Loucy (cell line): ENCODE data around the gene ARL3.
"Not testable (repeated sequence)": the region's sequence is repeated elsewhere in the genome, so short reads cannot be mapped to it uniquely, and the experiment has no call there.

Experiments used
- H2AFZ ChIP-seq: fragments of 200-600 bp; sonication (generic); 2 replicates; pipeline ENCODE4 v1.6.0; 2016; ENCODE audit warnings: antibody characterized with exemption, mild to moderate bottlenecking, low read length, moderate library complexity
- H3F3A ChIP-seq: fragments of 200-600 bp; 2 replicates; pipeline ENCODE4 v1.6.0; 2016; ENCODE audit warnings: antibody characterized with exemption, low read depth, mild to moderate bottlenecking
- H3K27me3 ChIP-seq: fragments of 200-600 bp; sonication (generic); 2 replicates; pipeline ENCODE4 v1.6.1; 2014; ENCODE audit warnings: low read length, mild to moderate bottlenecking; ENCODE audit not compliant: insufficient read depth, poor library complexity, severe bottlenecking
- H3K36me3 ChIP-seq: fragments of 200-600 bp; sonication (generic); 2 replicates; pipeline ENCODE4 v1.6.1; 2016; ENCODE audit warnings: low read length; ENCODE audit not compliant: insufficient read depth
- H3K4me1 ChIP-seq: fragments of 200-600 bp; sonication (generic); 2 replicates; pipeline ENCODE4 v1.5.1; 2014; ENCODE audit warnings: low read length, mild to moderate bottlenecking; ENCODE audit not compliant: insufficient read depth, poor library complexity, severe bottlenecking
- H3K4me2 ChIP-seq: fragments of 200-600 bp; sonication (generic); 2 replicates; pipeline ENCODE4 v1.6.0; 2014; ENCODE audit warnings: antibody characterized with exemption, low read length, low read depth, mild to moderate bottlenecking; ENCODE audit not compliant: poor library complexity, severe bottlenecking
- H3K4me3 ChIP-seq: fragments of 200-600 bp; sonication (generic); 2 replicates; pipeline ENCODE4 v1.5.1; 2014; ENCODE audit warnings: low read length, mild to moderate bottlenecking, mixed read lengths; ENCODE audit not compliant: poor library complexity, severe bottlenecking
- H3K79me2 ChIP-seq: fragments of 200-600 bp; sonication (generic); 2 replicates; pipeline ENCODE4 v1.6.1; 2014; ENCODE audit warnings: low read length; ENCODE audit not compliant: insufficient read depth
- H3K9ac ChIP-seq: fragments of 200-600 bp; sonication (generic); 2 replicates; pipeline ENCODE4 v1.6.0; 2014; ENCODE audit warnings: mild to moderate bottlenecking, low read depth, low read length, moderate library complexity; ENCODE audit not compliant: poor library complexity, severe bottlenecking
- H3K9me2 ChIP-seq: fragments of 200-600 bp; sonication (generic); replicated peaks from 2 replicates; pipeline ENCODE4 v1.6.1; 2016; ENCODE audit warnings: low read depth, low read length, mixed read lengths
- H3K9me3 ChIP-seq: fragments of 200-600 bp; sonication (generic); 2 replicates; pipeline ENCODE4 v1.6.1; 2014; ENCODE audit warnings: mild to moderate bottlenecking, antibody characterized with exemption, low read length, low read depth; ENCODE audit not compliant: insufficient read depth
- H4K20me1 ChIP-seq: fragments of 200-600 bp; sonication (generic); 2 replicates; pipeline ENCODE4 v1.6.0; 2014; ENCODE audit warnings: antibody characterized with exemption, low read length, mild to moderate bottlenecking; ENCODE audit not compliant: insufficient read depth, poor library complexity, severe bottlenecking
- EZH2phosphoT487 ChIP-seq: fragments of 200-600 bp; IDR thresholded peaks from 2 replicates; pipeline ENCODE4 v1.6.1; 2018; ENCODE audit warnings: antibody characterized with exemption, mild to moderate bottlenecking, moderate library complexity, borderline replicate concordance
- TF ChIP-seq, protein P1 (sequence below): fragments of 200-600 bp; sonication (generic); conservative IDR thresholded peaks from 2 replicates; pipeline ENCODE4 v1.5.1; 2014; ENCODE audit warnings: mild to moderate bottlenecking, antibody characterized with exemption, low read length

The ARL3 gene

DNA sequence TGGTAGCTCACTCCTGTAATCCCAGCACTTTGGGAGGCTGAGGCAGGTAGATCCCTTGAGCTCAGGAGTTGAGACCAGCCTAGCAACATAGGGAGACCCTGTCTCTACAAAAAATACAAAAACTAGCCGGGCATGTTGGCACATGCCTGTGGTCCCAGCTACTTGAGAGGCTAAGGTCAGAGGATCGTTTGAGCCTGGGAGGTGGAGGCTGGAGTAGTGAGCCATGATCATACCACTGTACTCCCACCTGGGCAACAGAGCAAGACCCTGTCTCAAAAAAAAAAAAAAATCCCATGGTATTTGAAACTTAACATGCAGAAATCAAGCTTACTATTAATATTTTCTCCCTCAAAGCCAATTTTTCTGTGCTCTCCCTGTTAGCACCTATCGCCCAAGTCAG, 6.1 kb upstream of the ARL3 start:
- Histone ChIP-seq H3K4me1 (peaks cover 34% of the 10 kb centered on the region), H3K9ac (peak overlapping the region; percentile 48), H3K9me3 (no peaks in the 10 kb centered on the region), H3K4me3 (no peak overlapping the region), H3K36me3 (no peaks in the 10 kb centered on the region), H3K79me2 (peaks cover 56% of the 10 kb centered on the region), H4K20me1 (no peaks in the 10 kb centered on the region), H3K4me2 (no peak overlapping the region), H2AFZ (no peak overlapping the region), H3F3A (no peaks in the 10 kb centered on the region), H3K9me2 (no peaks in the 10 kb centered on the region), H3K27me3 (no peaks in the 10 kb centered on the region)
- TF ChIP-seq, protein P1, sequence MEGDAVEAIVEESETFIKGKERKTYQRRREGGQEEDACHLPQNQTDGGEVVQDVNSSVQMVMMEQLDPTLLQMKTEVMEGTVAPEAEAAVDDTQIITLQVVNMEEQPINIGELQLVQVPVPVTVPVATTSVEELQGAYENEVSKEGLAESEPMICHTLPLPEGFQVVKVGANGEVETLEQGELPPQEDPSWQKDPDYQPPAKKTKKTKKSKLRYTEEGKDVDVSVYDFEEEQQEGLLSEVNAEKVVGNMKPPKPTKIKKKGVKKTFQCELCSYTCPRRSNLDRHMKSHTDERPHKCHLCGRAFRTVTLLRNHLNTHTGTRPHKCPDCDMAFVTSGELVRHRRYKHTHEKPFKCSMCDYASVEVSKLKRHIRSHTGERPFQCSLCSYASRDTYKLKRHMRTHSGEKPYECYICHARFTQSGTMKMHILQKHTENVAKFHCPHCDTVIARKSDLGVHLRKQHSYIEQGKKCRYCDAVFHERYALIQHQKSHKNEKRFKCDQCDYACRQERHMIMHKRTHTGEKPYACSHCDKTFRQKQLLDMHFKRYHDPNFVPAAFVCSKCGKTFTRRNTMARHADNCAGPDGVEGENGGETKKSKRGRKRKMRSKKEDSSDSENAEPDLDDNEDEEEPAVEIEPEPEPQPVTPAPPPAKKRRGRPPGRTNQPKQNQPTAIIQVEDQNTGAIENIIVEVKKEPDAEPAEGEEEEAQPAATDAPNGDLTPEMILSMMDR = no peak
- TF ChIP-seq EZH2phosphoT487 = no peak

DNA sequence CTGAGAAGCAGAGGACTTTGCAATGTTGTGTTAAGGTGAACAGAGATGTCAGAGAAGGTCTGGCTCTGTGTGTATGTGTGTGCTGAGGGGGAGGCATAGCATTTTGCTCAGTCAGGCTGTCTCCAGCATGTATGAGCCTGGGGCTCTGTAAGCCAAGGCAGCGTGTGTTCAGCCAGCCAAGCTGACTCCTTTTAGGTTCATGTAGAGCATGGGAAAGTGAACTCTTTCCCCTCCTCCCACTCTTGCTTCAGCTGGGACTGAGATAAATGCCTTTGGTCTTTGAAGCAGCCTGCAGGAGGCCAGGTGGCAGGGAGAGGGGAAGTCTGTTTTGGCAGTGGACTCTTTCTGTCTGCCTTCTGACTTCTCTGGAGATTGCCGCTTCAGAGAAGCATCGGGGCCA, 4.0 kb upstream of the ARL3 start:
- TF ChIP-seq, protein P1 = no peak
- no peak for TF ChIP-seq EZH2phosphoT487
- no peaks in the 10 kb centered on the region for H3F3A ChIP-seq
- peaks cover 38% of the 10 kb centered on the region for H3K4me1 ChIP-seq
- H3K4me2 ChIP-seq = peak overlapping the region; percentile 40
- no peaks in the 10 kb centered on the region for H3K36me3 ChIP-seq
- H3K9ac ChIP-seq = peak overlapping the region; percentile 19
- peak overlapping the region; percentile 1 for H3K4me3 ChIP-seq
- H3K79me2 ChIP-seq = peaks cover 60% of the 10 kb centered on the region
- H2AFZ ChIP-seq = no peak overlapping the region
- H4K20me1 ChIP-seq = no peaks in the 10 kb centered on the region
- no peaks in the 10 kb centered on the region for H3K9me2 ChIP-seq
- no peaks in the 10 kb centered on the region for H3K27me3 ChIP-seq
- H3K9me3 ChIP-seq = no peaks in the 10 kb centered on the region

DNA sequence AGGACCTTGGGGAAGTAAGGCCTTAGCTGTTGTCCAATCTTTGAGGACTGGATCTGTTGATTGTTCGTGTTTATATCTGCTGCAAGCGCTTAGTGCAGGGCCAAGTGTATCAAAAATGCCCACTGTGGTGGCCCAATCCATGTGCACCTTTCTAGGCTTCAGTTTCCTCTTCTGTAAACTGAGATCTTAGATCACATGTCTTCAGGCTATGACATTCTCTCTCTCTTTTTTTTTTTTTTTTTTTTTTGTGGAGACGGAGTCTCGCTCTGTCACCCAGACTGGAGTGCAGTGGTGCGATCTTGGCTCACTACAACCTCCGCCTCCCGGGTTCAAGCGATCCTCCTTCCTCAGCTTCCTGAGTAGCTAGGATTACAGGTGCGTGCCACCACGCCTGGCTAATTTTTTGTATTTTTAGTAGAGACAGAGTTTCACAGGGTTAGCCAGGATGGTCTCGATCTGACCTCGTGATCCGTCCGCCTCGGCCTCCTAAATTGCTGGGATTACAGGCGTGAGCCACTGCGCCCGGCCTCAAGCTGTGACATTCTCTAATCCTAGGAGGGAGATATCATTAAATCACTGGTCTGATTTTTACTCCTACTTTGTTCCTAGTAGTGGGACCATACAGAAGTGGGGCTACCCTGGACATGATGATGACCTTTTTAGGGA, 2.8 kb upstream of the ARL3 start:
- not testable (repeated sequence) for H4K20me1 ChIP-seq, H3K9me3 ChIP-seq, H3K27me3 ChIP-seq, H3K9ac ChIP-seq, H3K4me3 ChIP-seq, H3F3A ChIP-seq, H3K9me2 ChIP-seq, H2AFZ ChIP-seq, H3K36me3 ChIP-seq
- Histone ChIP-seq H3K4me1 (peaks cover 49% of the 10 kb centered on the region), H3K79me2 (peaks cover 72% of the 10 kb centered on the region), H3K4me2 (peak overlapping the region; percentile 40)

DNA sequence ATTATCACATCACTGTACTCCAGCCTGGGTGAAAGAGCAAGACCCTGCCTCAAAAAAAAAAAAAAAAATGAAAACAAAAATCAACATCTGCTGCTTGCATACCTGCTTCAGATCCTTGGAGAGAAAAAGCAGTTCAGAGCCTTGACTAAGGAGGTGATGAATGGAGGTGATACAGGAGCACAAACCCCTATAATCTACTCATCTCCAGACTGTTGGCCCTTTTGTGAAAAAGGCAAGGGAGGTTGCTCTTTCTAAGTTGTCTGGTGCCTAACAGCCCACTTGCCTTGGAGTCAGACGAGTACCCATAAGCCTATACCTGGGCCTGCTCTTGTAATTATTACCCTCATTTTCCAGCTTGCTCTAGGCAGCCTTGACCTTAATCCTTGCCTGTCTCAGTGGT, 1.7 kb upstream of the ARL3 start:
- no peaks in the 10 kb centered on the region for H4K20me1 ChIP-seq
- H3K9me2 ChIP-seq = no peaks in the 10 kb centered on the region
- peak overlapping the region; percentile 87 for H3K4me3 ChIP-seq
- peak overlapping the region; percentile 77 for H3K9ac ChIP-seq
- H3K4me1 ChIP-seq = peaks cover 54% of the 10 kb centered on the region
- H3K9me3 ChIP-seq = no peaks in the 10 kb centered on the region
- TF ChIP-seq EZH2phosphoT487 = no peak
- TF ChIP-seq, protein P1 = no peak
- no peaks in the 10 kb centered on the region for H3K27me3 ChIP-seq
- peaks cover 76% of the 10 kb centered on the region for H3K79me2 ChIP-seq
- no peak overlapping the region for H2AFZ ChIP-seq
- H3K36me3 ChIP-seq = no peaks in the 10 kb centered on the region
- peak overlapping the region; percentile 89 for H3K4me2 ChIP-seq
- no peaks in the 10 kb centered on the region for H3F3A ChIP-seq
